ENCODE measurements around the gene CAMTA2.

DNA sequence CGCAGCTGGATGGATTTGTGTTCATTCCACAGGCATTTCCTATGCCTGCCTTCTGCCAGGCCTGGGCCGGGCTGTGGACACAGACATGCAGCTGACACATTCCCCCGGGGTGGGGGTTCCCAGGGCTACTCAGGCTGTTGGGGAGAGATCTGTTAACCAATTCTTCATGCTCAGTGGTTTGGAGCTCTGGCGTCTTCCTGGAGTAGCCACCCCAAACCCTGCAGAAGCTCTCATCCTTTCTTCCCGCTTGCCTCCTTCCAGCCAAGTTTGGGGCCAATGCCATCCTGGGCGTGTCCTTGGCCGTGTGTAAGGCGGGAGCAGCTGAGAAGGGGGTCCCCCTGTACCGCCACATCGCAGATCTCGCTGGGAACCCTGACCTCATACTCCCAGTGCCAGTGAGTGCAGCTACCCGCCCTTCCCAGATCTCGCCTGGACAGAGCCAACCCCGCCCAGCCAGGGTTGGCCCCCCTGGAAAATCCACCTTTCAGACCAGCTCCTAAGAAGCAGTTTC is 34.0 kb downstream of the CAMTA2 start:
- TF ChIP-seq, protein P1, sequence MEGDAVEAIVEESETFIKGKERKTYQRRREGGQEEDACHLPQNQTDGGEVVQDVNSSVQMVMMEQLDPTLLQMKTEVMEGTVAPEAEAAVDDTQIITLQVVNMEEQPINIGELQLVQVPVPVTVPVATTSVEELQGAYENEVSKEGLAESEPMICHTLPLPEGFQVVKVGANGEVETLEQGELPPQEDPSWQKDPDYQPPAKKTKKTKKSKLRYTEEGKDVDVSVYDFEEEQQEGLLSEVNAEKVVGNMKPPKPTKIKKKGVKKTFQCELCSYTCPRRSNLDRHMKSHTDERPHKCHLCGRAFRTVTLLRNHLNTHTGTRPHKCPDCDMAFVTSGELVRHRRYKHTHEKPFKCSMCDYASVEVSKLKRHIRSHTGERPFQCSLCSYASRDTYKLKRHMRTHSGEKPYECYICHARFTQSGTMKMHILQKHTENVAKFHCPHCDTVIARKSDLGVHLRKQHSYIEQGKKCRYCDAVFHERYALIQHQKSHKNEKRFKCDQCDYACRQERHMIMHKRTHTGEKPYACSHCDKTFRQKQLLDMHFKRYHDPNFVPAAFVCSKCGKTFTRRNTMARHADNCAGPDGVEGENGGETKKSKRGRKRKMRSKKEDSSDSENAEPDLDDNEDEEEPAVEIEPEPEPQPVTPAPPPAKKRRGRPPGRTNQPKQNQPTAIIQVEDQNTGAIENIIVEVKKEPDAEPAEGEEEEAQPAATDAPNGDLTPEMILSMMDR (conservative IDR thresholded peaks at IDR 0.05; ENCODE audit: low read length), result no peak
- TF ChIP-seq EZH2phosphoT487 (IDR thresholded peaks at IDR 0.05; ENCODE audit: borderline replicate concordance, low read depth, low read length), result no peak
